SK-N-MC (cell line): ENCODE data around the gene DPP10.

Experiments used
- EZH2 ChIP-seq: fragments of 200-600 bp; sonication (generic); IDR thresholded peaks from one replicate; pipeline ENCODE4 v1.6.1; 2017; ENCODE audit warnings: antibody characterized with exemption
- FOXP2 ChIP-seq: optimal IDR thresholded peaks from 2 replicates; pipeline ENCODE3; 2011; ENCODE audit warnings: mild to moderate bottlenecking, moderate library complexity; ENCODE audit not compliant: insufficient read depth; ENCODE audit errors: extremely low read length, control extremely low read depth
- POLR2AphosphoS5 ChIP-seq: IDR thresholded peaks from 2 replicates; pipeline ENCODE4 v1.6.1; 2012; ENCODE audit warnings: mild to moderate bottlenecking, low read depth, low read length, borderline replicate concordance

DNA sequence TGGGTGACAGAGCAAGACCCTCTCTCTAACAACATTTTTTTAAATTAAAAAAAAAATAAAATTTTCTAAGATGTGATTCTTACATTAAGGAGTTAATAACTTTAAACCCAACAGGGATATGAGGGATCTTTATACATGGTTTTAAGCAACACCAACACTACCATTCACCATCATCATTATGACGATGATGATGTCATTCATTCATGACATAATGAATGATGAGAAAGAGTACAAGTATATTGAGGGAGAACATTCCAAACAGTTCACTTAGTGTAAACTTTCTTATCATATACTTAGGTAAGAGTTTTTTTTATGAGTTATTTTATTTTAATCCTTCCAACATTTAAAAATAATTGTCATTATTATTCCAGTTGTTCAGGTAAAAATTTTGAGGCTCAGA, 863.3 kb downstream of the DPP10 start:
- TF ChIP-seq POLR2AphosphoS5, result no peak
- TF ChIP-seq EZH2, result no peak
- no peak for TF ChIP-seq FOXP2
